A673 (cell line): ENCODE results near the gene CALR3.

Source experiments
- EZH2 ChIP-seq: fragments of 200-600 bp; sonication (generic); IDR thresholded peaks from 2 replicates; pipeline ENCODE4 v1.6.1; 2017; ENCODE audit warnings: borderline replicate concordance, low read depth, mild to moderate bottlenecking, mixed read lengths, antibody characterized with exemption, low read length; ENCODE audit not compliant: poor library complexity, severe bottlenecking
- TF ChIP-seq, protein P1 (sequence below): fragments of 300-800, 200-600 bp; sonication (generic); conservative IDR thresholded peaks from 2 replicates; pipeline ENCODE4 v1.5.1; 2017; ENCODE audit warnings: low read depth, mild to moderate bottlenecking, antibody characterized with exemption, low read length, moderate library complexity, mixed read lengths

DNA sequence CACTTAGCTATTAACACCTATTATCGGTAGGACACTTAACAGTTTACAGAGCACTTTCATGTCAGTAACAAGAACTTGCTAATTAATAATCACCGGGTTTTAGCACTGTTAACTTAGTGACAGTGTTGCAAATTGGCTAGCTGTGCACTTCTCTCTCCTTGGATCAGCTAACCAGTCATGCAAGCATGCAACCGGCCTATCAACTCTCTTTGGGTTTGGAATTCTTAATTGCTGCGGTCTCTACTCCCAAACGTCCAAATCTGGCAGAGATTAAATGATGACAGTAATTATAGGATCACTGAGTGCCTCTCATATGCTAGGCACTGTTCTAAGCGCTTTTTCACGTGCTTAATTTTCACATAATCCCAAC, 25.4 kb downstream of the CALR3 start:
- TF ChIP-seq, protein P1, sequence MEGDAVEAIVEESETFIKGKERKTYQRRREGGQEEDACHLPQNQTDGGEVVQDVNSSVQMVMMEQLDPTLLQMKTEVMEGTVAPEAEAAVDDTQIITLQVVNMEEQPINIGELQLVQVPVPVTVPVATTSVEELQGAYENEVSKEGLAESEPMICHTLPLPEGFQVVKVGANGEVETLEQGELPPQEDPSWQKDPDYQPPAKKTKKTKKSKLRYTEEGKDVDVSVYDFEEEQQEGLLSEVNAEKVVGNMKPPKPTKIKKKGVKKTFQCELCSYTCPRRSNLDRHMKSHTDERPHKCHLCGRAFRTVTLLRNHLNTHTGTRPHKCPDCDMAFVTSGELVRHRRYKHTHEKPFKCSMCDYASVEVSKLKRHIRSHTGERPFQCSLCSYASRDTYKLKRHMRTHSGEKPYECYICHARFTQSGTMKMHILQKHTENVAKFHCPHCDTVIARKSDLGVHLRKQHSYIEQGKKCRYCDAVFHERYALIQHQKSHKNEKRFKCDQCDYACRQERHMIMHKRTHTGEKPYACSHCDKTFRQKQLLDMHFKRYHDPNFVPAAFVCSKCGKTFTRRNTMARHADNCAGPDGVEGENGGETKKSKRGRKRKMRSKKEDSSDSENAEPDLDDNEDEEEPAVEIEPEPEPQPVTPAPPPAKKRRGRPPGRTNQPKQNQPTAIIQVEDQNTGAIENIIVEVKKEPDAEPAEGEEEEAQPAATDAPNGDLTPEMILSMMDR: no peak
- TF ChIP-seq EZH2: no peak
